SK-N-SH (cell line): ENCODE measurements around the gene KBTBD4. TPM values are rescaled to one million over a fixed set of nuclear protein-coding genes. Genes with fewer than 3 reads are reported as not detected.

ENCODE experiments used
- CTCF ChIA-PET: fragments of 300-600, 350-600 bp; formaldehyde crosslinking; extraction: SDS; loops from one replicate; lab custom pipeline; 2021; lab: Yijun Ruan, JAX
- POLR2A ChIA-PET: fragments of 350-600 bp; sonication (Branson Sonifier 250); formaldehyde crosslinking; extraction: SDS; loops from one replicate; lab custom pipeline; 2020; ENCODE audit warnings: antibody characterized with exemption, inconsistent platforms; lab: Yijun Ruan, JAX
- DNase-seq: peaks from one replicate; pipeline ENCODE4 v3.0.0; 2012
- H2AFZ ChIP-seq: fragments of 200-600 bp; sonication (generic); 2 replicates; pipeline ENCODE4 v1.8.1; 2016; ENCODE audit warnings: antibody characterized with exemption, mild to moderate bottlenecking, low read depth
- H3F3A ChIP-seq: fragments of 200-600 bp; sonication (generic); replicated peaks from 2 replicates; pipeline ENCODE3; 2016; ENCODE audit warnings: antibody characterized with exemption, mild to moderate bottlenecking; ENCODE audit not compliant: insufficient read depth
- H3K27ac ChIP-seq, 2 experiments: fragments of 200-500 bp in 1 of 2; fragments of 200-600 bp in 1 of 2; sonication (Bioruptor generic) in 1 of 2; sonication (generic), shearing (Covaris generic) in 1 of 2; 2 replicates each; pipeline versions ENCODE4 v1.5.1 to v1.6.1; 2014 to 2016; ENCODE audit warnings: low read depth in 2 of 2, inconsistent platforms in 1 of 2, low read length in 1 of 2, mild to moderate bottlenecking in 1 of 2, mixed read lengths in 1 of 2
- H3K27me3 ChIP-seq: fragments of 200-600 bp; sonication (generic), shearing (Covaris generic); 2 replicates; pipeline ENCODE4 v1.6.1; 2016; ENCODE audit warnings: mixed run types; ENCODE audit not compliant: insufficient read depth
- H3K36me3 ChIP-seq, 2 experiments: fragments of 200-500 bp in 1 of 2; fragments of 200-600 bp in 1 of 2; sonication (Bioruptor generic) in 1 of 2; sonication (generic) in 1 of 2; replicated peaks in 1 of 2; 2 replicates each; pipeline versions ENCODE3 to v1.5.1; 2014 to 2016; ENCODE audit warnings: low read length in 1 of 2, mild to moderate bottlenecking in 1 of 2; ENCODE audit not compliant: insufficient read depth in 2 of 2, control insufficient read depth in 1 of 2
- H3K4me1 ChIP-seq, 2 experiments: fragments of 200-500 bp in 1 of 2; fragments of 200-600 bp in 1 of 2; sonication (Bioruptor generic) in 1 of 2; sonication (generic), shearing (Covaris generic) in 1 of 2; 2 replicates each; pipeline versions ENCODE4 v1.5.1 to v1.6.1; 2014 to 2016; ENCODE audit warnings: low read depth in 1 of 2, low read length in 1 of 2, mixed run types in 1 of 2; ENCODE audit not compliant: insufficient read depth in 2 of 2, control insufficient read depth in 1 of 2
- H3K4me2 ChIP-seq: fragments of 200-600 bp; sonication (generic), shearing (Covaris generic); 2 replicates; pipeline ENCODE4 v1.6.1; 2017; ENCODE audit warnings: mixed run types
- H3K4me3 ChIP-seq, 2 experiments: fragments of 200-500 bp in 1 of 2; fragments of 200-600 bp in 1 of 2; sonication (Bioruptor generic) in 1 of 2; sonication (generic), shearing (Covaris generic) in 1 of 2; 2 replicates each; pipeline versions ENCODE4 v1.5.1 to v1.8.1; 2014 to 2016; ENCODE audit warnings: low read depth in 2 of 2, inconsistent platforms in 1 of 2, low read length in 1 of 2, mild to moderate bottlenecking in 1 of 2, mixed read lengths in 1 of 2, moderate library complexity in 1 of 2
- H3K79me2 ChIP-seq: fragments of 200-600 bp; sonication (generic); 2 replicates; pipeline ENCODE4 v1.8.1; 2017; ENCODE audit warnings: mild to moderate bottlenecking; ENCODE audit not compliant: insufficient read depth
- H3K9ac ChIP-seq: fragments of 200-600 bp; sonication (generic); 2 replicates; pipeline ENCODE4 v1.6.1; 2017; ENCODE audit warnings: mixed run types
- H3K9me2 ChIP-seq: fragments of 200-600 bp; sonication (generic); 2 replicates; pipeline ENCODE4 v1.6.1; 2017; ENCODE audit warnings: mixed run types
- H3K9me3 ChIP-seq: fragments of 200-600 bp; sonication (generic); 2 replicates; pipeline ENCODE4 v1.6.1; 2017; ENCODE audit warnings: mixed run types, mild to moderate bottlenecking, moderate library complexity
- H4K20me1 ChIP-seq: fragments of 200-600 bp; sonication (generic); 2 replicates; pipeline ENCODE4 v1.6.1; 2017; ENCODE audit warnings: mild to moderate bottlenecking, mixed run types; ENCODE audit not compliant: insufficient read depth
- ELF1 ChIP-seq: IDR thresholded peaks from 2 replicates; pipeline ENCODE4 v1.4.0; 2012
- GABPA ChIP-seq: IDR thresholded peaks from 2 replicates; pipeline ENCODE4 v1.4.0; 2012; ENCODE audit warnings: low read depth, mild to moderate bottlenecking
- GATA2 ChIP-seq: sonication (generic); formaldehyde crosslinking; IDR thresholded peaks from 2 replicates; pipeline ENCODE4 v1.5.0; 2020; ENCODE audit warnings: mild to moderate bottlenecking, missing genetic modification reagents
- JUND ChIP-seq: IDR thresholded peaks from 2 replicates; pipeline ENCODE4 v1.4.0; 2012
- NRF1 ChIP-seq: IDR thresholded peaks from 2 replicates; pipeline ENCODE4 v1.6.1; 2012; ENCODE audit warnings: low read depth, mild to moderate bottlenecking, low read length
- POLR2AphosphoS5 ChIP-seq: IDR thresholded peaks from 2 replicates; pipeline ENCODE4 v1.6.1; 2012; ENCODE audit warnings: low read depth, low read length
- RCOR1 ChIP-seq: fragments of 150-350 bp; IDR thresholded peaks from 2 replicates; pipeline ENCODE4 v1.6.1; 2017; ENCODE audit warnings: antibody characterized with exemption, low read length
- RXRA ChIP-seq: IDR thresholded peaks from 2 replicates; pipeline ENCODE4 v1.4.0; 2012; ENCODE audit warnings: low read depth, mild to moderate bottlenecking, borderline replicate concordance
- TAF1 ChIP-seq: IDR thresholded peaks from 2 replicates; pipeline ENCODE4 v1.6.1; 2012; ENCODE audit warnings: low read depth, mild to moderate bottlenecking, low read length, moderate library complexity, borderline replicate concordance
- USF2 ChIP-seq: fragments of 150-350 bp; IDR thresholded peaks from 2 replicates; pipeline ENCODE4 v1.6.1; 2017; ENCODE audit warnings: antibody characterized with exemption, low read length, low read depth, borderline replicate concordance
- ZBTB33 ChIP-seq: IDR thresholded peaks from 2 replicates; pipeline ENCODE4 v1.4.0; 2012; ENCODE audit warnings: low read depth, borderline replicate concordance
- WGBS: methylation state at CpG from one replicate; pipeline ENCODE4 v1.1.6; 2017; ENCODE audit warnings: low lambda C conversion rate; 5-methylcytosine and 5-hydroxymethylcytosine counted together
- polyA plus RNA-seq, 3 experiments: library from polyadenylated mRNA; depleted of rRNA; stranded (reverse); fragments of >200 nt; gene quantifications; 2 replicates each; pipeline ENCODE4 v1.2.3, GENCODE V29; 2012

Gene KBTBD4
- polyA plus RNA-seq, 1 of the 3 experiments (the other 2 are of a cell fraction), result 16.8 TPM

- TF ChIP-seq JUND, result no peak
- TF ChIP-seq RXRA, result no peak
- no peak for TF ChIP-seq ELF1
- no peak for TF ChIP-seq NRF1
Measured at GRCh38 chr11:47605921-47606320, 27.2 kb upstream of the KBTBD4 start (continued).

- H3K4me1 ChIP-seq, result peaks cover 9 to 19% of the 10 kb centered on the region in 2 experiments; a peak in 1 of 4 replicates
- no peaks in the 10 kb centered on the region for H3F3A ChIP-seq
- no peaks in the 10 kb centered on the region for H3K79me2 ChIP-seq
- H3K4me3 ChIP-seq, result no peak overlapping the region
- no peaks in the 10 kb centered on the region for H4K20me1 ChIP-seq
- ChIA-PET CTCF (no interaction called here), POLR2A (no interaction called here)
- no peak overlapping the region for H3K4me2 ChIP-seq
- no peaks in the 10 kb centered on the region for H3K27me3 ChIP-seq
- H3K27ac ChIP-seq, result no peak overlapping the region
- H3K36me3 ChIP-seq, result no peaks in the 10 kb centered on the region
- TF ChIP-seq RCOR1, result no peak
- TF ChIP-seq TAF1, result no peak
- no peak for TF ChIP-seq GATA2 (CRISPR knock-in tag)
- TF ChIP-seq USF2, result no peak
- TF ChIP-seq POLR2AphosphoS5, result no peak
- TF ChIP-seq GABPA, result no peak
- WGBS, result 89% methylated on average over 4 of the region's 4 CpGs
- H3K9ac ChIP-seq, result no peak overlapping the region
- H3K9me3 ChIP-seq, result no peaks in the 10 kb centered on the region
- DNase-seq, result no peak
- no peaks in the 10 kb centered on the region for H3K9me2 ChIP-seq
- no peak overlapping the region for H2AFZ ChIP-seq
Measured at GRCh38 chr11:47603295-47603694, 24.5 kb upstream of the KBTBD4 start.

- 88% methylated on average over 3 of the region's 4 CpGs for WGBS
- no peak overlapping the region for H3K27ac ChIP-seq
- H3K27me3 ChIP-seq, result no peaks in the 10 kb centered on the region; the same call in 1 of the 2 replicates
- no peaks in the 10 kb centered on the region for H3K79me2 ChIP-seq
- no peak overlapping the region for H3K4me3 ChIP-seq
- no peak overlapping the region for H3K9ac ChIP-seq
- ChIA-PET POLR2A (no interaction called here), CTCF (no interaction called here)
- no peaks in the 10 kb centered on the region for H3K9me3 ChIP-seq
- DNase-seq, result no peak
- no peak overlapping the region for H3K4me2 ChIP-seq
- TF ChIP-seq ZBTB33 (no peak), USF2 (no peak)
- no peaks in the 10 kb centered on the region for H3F3A ChIP-seq
- H2AFZ ChIP-seq, result no peak overlapping the region
- H3K4me1 ChIP-seq, result peaks cover 0 to 2% of the 10 kb centered on the region in 2 experiments; a peak in 1 of 4 replicates
- no peaks in the 10 kb centered on the region for H4K20me1 ChIP-seq
- no peaks in the 10 kb centered on the region for H3K36me3 ChIP-seq
- no peaks in the 10 kb centered on the region for H3K9me2 ChIP-seq
Measured at GRCh38 chr11:47599902-47600301, 21.1 kb upstream of the KBTBD4 start.
